SK-N-MC (cell line): ENCODE data around the gene FES.

ENCODE experiments used
- DNase-seq: peaks from one replicate; pipeline ENCODE4 v3.0.0-alpha.2; 2011; ENCODE audit warnings: low read depth, low spot score
- H3K27ac ChIP-seq: fragments of 200-600 bp; sonication (generic); 2 replicates; pipeline ENCODE4 v1.5.1; 2016; ENCODE audit warnings: mixed run types
- H3K36me3 ChIP-seq: fragments of 200-600 bp; sonication (generic); 2 replicates; pipeline ENCODE4 v1.6.1; 2017; ENCODE audit warnings: antibody characterized with exemption, low read length, mixed read lengths; ENCODE audit not compliant: insufficient read depth
- H3K4me3 ChIP-seq: fragments of 200-600 bp; sonication (generic); 2 replicates; pipeline ENCODE4 v1.5.1; 2016
- H3K9ac ChIP-seq: fragments of 200-600 bp; sonication (generic); 2 replicates; pipeline ENCODE4 v1.8.0; 2017; ENCODE audit warnings: mixed run types, mixed read lengths; ENCODE audit not compliant: insufficient read length
- H3K9me3 ChIP-seq: fragments of 200-600 bp; sonication (generic); 2 replicates; pipeline ENCODE4 v1.6.1; 2017; ENCODE audit warnings: low read depth, mild to moderate bottlenecking, antibody characterized with exemption, low read length, moderate library complexity, mixed read lengths
- EZH2 ChIP-seq: fragments of 200-600 bp; sonication (generic); IDR thresholded peaks from one replicate; pipeline ENCODE4 v1.6.1; 2017; ENCODE audit warnings: antibody characterized with exemption
- FOXP2 ChIP-seq: optimal IDR thresholded peaks from 2 replicates; pipeline ENCODE3; 2011; ENCODE audit warnings: mild to moderate bottlenecking, moderate library complexity; ENCODE audit not compliant: insufficient read depth; ENCODE audit errors: extremely low read length, control extremely low read depth
- POLR2AphosphoS5 ChIP-seq: IDR thresholded peaks from 2 replicates; pipeline ENCODE4 v1.6.1; 2012; ENCODE audit warnings: mild to moderate bottlenecking, low read depth, low read length, borderline replicate concordance

FES gene

DNA sequence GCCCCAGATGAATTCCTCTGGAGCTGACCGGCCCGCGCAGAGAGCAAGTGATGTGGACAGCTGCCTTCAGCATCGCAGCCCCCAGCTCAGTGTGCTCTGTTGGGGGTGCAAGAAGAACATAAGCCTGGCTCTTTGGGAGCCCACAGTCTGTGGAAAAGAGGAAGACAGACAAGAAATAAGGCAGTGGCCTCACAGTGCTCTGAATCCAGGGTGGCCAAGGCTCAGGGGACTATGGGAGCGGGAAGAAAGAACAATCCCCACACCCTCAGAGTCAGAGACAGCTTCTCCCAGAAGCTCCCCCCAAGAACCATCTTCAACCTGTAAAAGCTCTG is 48.3 kb downstream of the FES start:
- H3K9ac ChIP-seq = peak overlapping the region; percentile 92

DNA sequence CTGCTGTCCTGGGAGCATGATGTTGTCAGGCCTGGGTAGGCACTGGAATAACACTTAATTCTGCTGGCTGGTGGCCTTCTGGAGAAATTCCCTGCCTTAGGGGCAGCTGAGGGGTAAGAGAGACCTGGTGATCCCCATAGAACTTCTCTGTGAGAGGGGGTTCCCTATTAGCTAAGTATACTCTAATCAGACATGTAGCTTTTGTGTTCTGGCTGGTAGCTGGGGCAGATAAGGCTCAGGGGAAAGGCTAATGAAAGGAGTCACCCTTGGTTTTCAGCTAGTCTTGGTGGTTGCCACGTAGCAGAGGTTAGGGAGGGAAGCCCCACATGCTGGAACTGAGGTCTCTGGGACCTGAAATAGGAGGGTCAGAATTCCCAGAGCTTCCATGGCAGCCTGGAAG is 49.0 kb downstream of the FES start:
- Histone ChIP-seq H3K27ac (no peak overlapping the region), H3K4me3 (no peak overlapping the region), H3K9ac (no peak overlapping the region), H3K36me3 (no peaks in the 10 kb centered on the region; the same call in 1 of the 2 replicates), H3K9me3 (no peaks in the 10 kb centered on the region)
- no peak for DNase-seq
- no peak for TF ChIP-seq POLR2AphosphoS5
- no peak for TF ChIP-seq EZH2
- no peak for TF ChIP-seq FOXP2

More for the DNA sequence above, 48.3 kb downstream of the FES start:
- TF ChIP-seq POLR2AphosphoS5 (no peak), EZH2 (no peak), FOXP2 (no peak)
- Histone ChIP-seq H3K4me3 (peak overlapping the region; percentile 99), H3K27ac (no peak overlapping the region), H3K36me3 (no peaks in the 10 kb centered on the region; the same call in 1 of the 2 replicates), H3K9me3 (no peaks in the 10 kb centered on the region)
- DNase-seq = no peak

DNA sequence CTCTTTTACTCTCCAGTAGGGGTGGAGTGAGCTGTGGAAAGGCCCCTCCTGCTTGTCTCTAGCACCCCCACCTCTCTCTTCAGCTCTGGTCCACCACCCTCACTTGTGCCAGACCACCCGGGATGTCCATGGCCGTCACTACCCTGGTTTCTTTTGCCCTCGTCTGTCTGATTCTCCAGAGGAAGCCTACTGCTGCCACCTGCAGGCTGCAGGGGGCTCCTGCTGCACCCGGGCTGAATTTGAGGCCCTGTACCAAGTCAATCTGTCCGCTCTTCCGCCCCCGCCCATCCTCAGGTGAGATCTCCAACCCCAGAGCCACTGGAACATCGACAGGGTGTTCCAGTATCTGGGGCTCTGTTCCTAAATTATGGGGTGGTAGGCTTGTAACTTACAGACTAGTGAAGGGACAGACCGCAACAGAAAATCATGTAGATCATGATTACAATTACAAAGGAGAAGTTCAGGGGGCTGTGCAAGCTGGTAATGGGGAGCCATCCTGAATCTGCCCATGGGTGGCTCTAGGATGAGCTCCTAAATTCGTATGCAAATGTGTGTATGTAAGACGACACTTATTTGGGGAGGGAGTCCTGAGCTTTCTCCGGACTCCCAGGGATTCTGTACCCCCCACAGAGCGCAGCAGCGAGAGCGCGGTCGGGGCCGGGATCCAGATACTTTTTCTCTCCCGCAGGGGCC is 50.1 kb downstream of the FES start:
- peaks cover 4% of the 10 kb centered on the region; the same call in 1 of the 2 replicates for H3K36me3 ChIP-seq
- H3K9ac ChIP-seq = peak overlapping the region; percentile 7
- DNase-seq = no peak
- no peak overlapping the region for H3K27ac ChIP-seq
- TF ChIP-seq EZH2 (no peak), FOXP2 (no peak), POLR2AphosphoS5 (no peak)
- no peaks in the 10 kb centered on the region for H3K9me3 ChIP-seq
- peak overlapping the region; percentile 92 for H3K4me3 ChIP-seq

DNA sequence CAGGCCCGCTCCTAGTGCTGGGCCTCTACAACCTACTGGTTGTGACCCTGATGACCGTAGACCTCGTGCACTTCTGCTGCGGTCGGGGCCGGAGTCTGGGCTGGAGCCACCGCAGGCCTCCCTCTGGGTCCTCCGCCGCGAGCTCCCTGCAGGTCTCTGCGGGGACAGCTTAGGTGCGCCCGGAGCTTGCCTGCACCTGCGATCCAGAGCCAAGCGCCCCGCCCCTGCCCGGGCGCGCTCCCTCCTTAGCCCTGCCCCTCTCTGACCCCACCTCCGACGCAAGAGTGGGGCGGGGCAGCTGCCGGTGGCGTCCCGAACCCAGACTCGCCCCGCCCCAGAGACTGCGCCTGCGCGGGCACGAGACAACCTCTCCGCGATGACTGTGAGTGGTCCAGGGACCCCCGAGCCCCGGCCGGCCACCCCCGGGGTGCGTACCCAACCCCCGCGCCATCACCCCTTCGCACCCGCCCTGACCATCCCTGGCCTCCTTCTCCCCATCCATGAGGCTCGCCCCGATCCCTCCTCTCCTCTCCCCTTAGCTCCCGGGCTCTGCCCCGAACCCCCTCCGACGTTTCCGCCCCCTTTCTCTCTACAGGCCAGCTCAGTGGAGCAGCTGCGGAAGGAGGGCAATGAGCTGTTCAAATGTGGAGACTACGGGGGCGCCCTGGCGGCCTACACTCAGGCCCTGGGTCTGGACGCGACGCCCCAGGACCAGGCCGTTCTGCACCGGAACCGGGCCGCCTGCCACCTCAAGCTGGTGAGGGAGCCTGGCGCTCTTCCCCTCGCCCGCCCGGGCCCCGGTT is 50.8 kb downstream of the FES start, which contains the start of gene UNC45A:
Gene UNC45A, plus strand, starts transcription at position 337 of the 803 bp plus-strand sequence. Its CDS starts 40 bp downstream, at position 377.
- TF ChIP-seq POLR2AphosphoS5 = peak; percentile 65
- TF ChIP-seq FOXP2 = peak; percentile 36
- no peak for TF ChIP-seq EZH2
- DNase-seq = no peak
- peaks cover 12% of the 10 kb centered on the region; the same call in 1 of the 2 replicates for H3K36me3 ChIP-seq

DNA sequence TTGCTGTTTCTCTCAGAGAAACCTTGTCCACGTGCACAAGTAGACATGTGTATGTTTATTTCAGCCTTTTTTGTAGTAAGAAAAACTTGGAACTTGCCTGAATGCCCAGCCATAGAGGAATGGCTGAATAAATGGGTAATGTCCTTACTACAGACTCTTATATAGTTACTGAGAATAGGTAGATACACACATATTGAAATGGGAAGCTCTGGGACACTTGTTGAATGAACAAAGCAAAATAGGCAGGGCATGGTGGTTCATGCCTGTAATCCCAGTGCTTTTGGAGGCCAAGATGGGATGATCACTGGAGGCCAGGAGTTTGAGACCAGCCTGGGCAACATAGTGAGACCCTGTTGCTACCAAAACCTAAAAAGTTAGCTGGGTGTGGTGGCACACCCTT is 52.5 kb downstream of the FES start:
- Histone ChIP-seq H3K36me3 (peaks cover 24% of the 10 kb centered on the region; the same call in 1 of the 2 replicates), H3K27ac (no peak overlapping the region), H3K9ac (no peak overlapping the region), H3K4me3 (no peak overlapping the region), H3K9me3 (no peaks in the 10 kb centered on the region)
- TF ChIP-seq EZH2 = no peak
- TF ChIP-seq FOXP2 = no peak
- no peak for TF ChIP-seq POLR2AphosphoS5
- no peak for DNase-seq

More for the DNA sequence above, 50.8 kb downstream of the FES start, which contains the start of gene UNC45A:
- no peak within 1 kb of the TSS for H3K27ac ChIP-seq
- peak within 1 kb of the TSS; percentile 92 for H3K4me3 ChIP-seq
- H3K9me3 ChIP-seq = no peaks in the 10 kb centered on the region
- peak within 1 kb of the TSS; percentile 72 for H3K9ac ChIP-seq

DNA sequence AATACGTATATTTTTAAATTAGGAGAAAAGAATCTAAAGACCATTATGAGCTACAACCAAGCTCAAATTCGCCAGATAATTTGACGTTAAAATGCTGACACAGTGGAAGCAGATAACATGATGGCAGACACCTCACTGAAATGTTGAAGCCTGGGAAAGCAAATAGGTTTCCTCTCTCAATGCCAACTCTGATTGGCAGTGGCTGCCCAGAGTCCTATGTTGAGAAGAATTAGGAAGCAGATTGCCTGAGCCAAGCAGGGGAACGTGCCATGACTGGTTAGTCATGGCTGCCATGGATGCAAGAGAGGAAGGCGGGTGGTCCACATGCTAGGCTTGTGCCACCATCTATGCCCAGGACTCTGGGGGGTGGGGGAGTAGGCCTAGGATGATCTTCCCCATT is 54.0 kb downstream of the FES start:
- TF ChIP-seq FOXP2 (no peak), POLR2AphosphoS5 (no peak), EZH2 (no peak)
- no peaks in the 10 kb centered on the region for H3K9me3 ChIP-seq
- H3K36me3 ChIP-seq = peaks cover 38% of the 10 kb centered on the region; the same call in 1 of the 2 replicates
- H3K9ac ChIP-seq = no peak overlapping the region
- no peak overlapping the region for H3K4me3 ChIP-seq
- no peak for DNase-seq
- no peak overlapping the region for H3K27ac ChIP-seq

DNA sequence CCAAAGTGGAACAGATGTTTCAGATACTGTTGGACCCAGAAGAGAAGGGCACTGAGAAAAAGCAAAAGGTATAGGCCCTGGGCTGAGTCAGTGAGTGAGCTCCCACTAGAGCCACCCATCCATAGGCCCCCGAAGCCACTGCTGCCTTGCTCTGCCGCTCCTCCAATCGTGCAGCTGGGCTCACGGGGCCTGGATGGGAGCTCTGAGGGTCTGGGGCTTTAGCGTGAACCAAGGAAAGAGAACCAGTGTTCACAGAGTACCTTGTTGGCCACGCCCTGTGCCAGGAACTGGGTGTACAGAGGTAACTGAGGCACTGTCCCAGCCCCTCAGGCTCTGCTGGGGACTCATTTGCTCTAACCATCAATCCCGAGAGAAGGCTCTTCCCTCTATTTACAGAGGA is 55.5 kb downstream of the FES start:
- H3K27ac ChIP-seq = no peak overlapping the region
- H3K36me3 ChIP-seq = peaks cover 51% of the 10 kb centered on the region; the same call in 1 of the 2 replicates
- TF ChIP-seq FOXP2 (no peak), POLR2AphosphoS5 (no peak), EZH2 (no peak)
- H3K9me3 ChIP-seq = no peaks in the 10 kb centered on the region
- H3K4me3 ChIP-seq = no peak overlapping the region
- DNase-seq = no peak
- no peak overlapping the region for H3K9ac ChIP-seq

DNA sequence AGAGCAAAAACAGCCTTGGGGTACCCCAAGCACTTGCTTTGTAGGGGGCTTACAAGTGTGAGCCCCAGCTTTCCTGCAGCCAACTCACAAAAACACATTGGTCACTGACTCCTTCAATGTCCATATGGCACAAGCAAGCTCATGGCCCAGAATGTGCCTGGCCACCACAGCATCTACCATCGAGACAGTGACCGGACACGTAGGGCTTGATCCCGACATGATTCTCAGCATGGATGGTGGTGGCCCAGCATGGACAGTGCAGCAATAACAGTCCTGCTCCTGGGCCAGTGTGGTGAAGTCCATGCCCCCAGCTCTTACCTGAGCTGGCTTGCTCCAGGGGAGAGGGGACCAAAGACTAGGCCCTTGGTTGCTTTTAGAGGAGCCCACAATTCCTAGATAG is 56.7 kb downstream of the FES start:
- TF ChIP-seq FOXP2 (no peak), POLR2AphosphoS5 (no peak), EZH2 (no peak)
- Histone ChIP-seq H3K27ac (no peak overlapping the region), H3K36me3 (peaks cover 56% of the 10 kb centered on the region; the same call in 1 of the 2 replicates), H3K4me3 (no peak overlapping the region), H3K9me3 (no peaks in the 10 kb centered on the region), H3K9ac (no peak overlapping the region)
- no peak for DNase-seq
